Putamen (tissue), 1 donor: ENCODE measurements around the gene PNLDC1.

Source experiments
- DNase-seq: peaks from one replicate; pipeline ENCODE4 v3.0.0-alpha.2; 2016; ENCODE audit warnings: low spot score

The PNLDC1 gene

GRCh38 chr6:159800141-159800865, at the start of gene PNLDC1:
Gene PNLDC1, plus strand, starts transcription at chr6:159800276. Its CDS starts 32 bp downstream, at chr6:159800308.
- no peak for DNase-seq

GRCh38 chr6:159751448-159751847, 48.6 kb upstream of the PNLDC1 start:
- DNase-seq, result no peak

GRCh38 chr6:159753081-159753872, 46.8 kb upstream of the PNLDC1 start:
- DNase-seq, result no peak

- no peak for DNase-seq
Observed at GRCh38 chr6:159754401-159754800, 45.7 kb upstream of the PNLDC1 start.

GRCh38 chr6:159754959-159755914, 44.8 kb upstream of the PNLDC1 start:
- peak; percentile 32 for DNase-seq

GRCh38 chr6:159756508-159756907, 43.6 kb upstream of the PNLDC1 start:
- DNase-seq, result no peak

- no peak for DNase-seq
Observed at GRCh38 chr6:159758031-159759001, 41.8 kb upstream of the PNLDC1 start.

GRCh38 chr6:159759645-159760044, 40.4 kb upstream of the PNLDC1 start:
- no peak for DNase-seq

GRCh38 chr6:159760602-159761057, 39.4 kb upstream of the PNLDC1 start:
- no peak for DNase-seq

- DNase-seq, result no peak
Observed at GRCh38 chr6:159761129-159761872, 38.8 kb upstream of the PNLDC1 start.

GRCh38 chr6:159761873-159762680, 38.0 kb upstream of the PNLDC1 start, which contains the start of gene ACAT2:
Gene ACAT2, plus strand, starts transcription at chr6:159762045. Its CDS starts 43 bp downstream, at chr6:159762088.
- peak; percentile 98 for DNase-seq

- DNase-seq, result no peak
Observed at GRCh38 chr6:159762681-159763293, 37.3 kb upstream of the PNLDC1 start.

GRCh38 chr6:159766906-159767305, 33.2 kb upstream of the PNLDC1 start:
- DNase-seq, result no peak

GRCh38 chr6:159769470-159769869, 30.6 kb upstream of the PNLDC1 start:
- DNase-seq, result no peak

- no peak for DNase-seq
Observed at GRCh38 chr6:159772196-159772595, 27.9 kb upstream of the PNLDC1 start.

- no peak for DNase-seq
Observed at GRCh38 chr6:159777240-159777904, 22.7 kb upstream of the PNLDC1 start.

- no peak for DNase-seq
Observed at GRCh38 chr6:159778131-159778530, 21.9 kb upstream of the PNLDC1 start.

- DNase-seq, result no peak
Observed at GRCh38 chr6:159778542-159779103, 21.5 kb upstream of the PNLDC1 start.
